Measurements from ENCODE around the gene HBB. TPM values are rescaled to one million over a fixed set of nuclear protein-coding genes. Genes with fewer than 3 reads are reported as not detected.
"Not testable (repeated sequence)": the region's sequence is repeated elsewhere in the genome, so short reads cannot be mapped to it uniquely, and the experiment has no call there.

Gene HBB
- total RNA-seq, 1 donor from 2014 or later: 3,814 TPM

- not testable (repeated sequence) for H3K9ac ChIP-seq (ENCODE audit: low read depth in 1 of 3, low read length in 3 of 3); H3K4me3 ChIP-seq (ENCODE audit: low read length in 3 of 3); H3K9me3 ChIP-seq (ENCODE audit: control insufficient read depth in 3 of 3, low read length in 3 of 3)
These were observed 21.6 kb upstream of the HBB start for GRCh38 chr11:5248498-5248897.

DNA sequence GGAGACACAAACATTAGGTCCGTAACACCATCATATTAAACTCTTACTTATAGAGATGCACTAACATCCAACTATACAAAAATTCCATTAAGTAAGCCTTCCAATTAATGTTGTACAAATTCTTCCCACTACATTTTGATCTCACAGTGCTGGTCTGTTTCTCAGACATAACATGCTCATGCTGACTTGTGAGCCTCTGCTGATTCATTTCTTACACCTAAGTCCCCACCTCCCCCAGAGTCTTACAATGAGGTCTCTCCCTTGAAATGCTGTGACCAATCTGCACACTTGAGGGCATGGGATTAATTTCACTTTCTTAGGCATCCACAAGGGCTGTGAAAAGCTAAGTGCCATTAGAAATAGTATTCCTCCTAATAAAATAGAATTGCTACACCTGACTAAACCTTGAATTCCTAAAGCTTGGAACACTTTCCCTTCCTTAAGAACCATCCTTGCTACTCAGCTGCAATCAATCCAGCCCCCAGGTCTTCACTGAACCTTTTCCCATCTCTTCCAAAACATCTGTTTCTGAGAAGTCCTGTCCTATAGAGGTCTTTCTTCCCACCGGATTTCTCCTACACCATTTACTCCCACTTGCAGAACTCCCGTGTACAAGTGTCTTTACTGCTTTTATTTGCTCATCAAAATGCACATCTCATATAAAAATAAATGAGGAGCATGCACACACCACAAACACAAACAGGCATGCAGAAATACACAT lies 20.8 kb upstream of the HBB start:
- no peak overlapping the region for H3K4me3 ChIP-seq (ENCODE audit: low read length in 3 of 3)
- no peaks in the 10 kb centered on the region for H3K4me1 ChIP-seq (ENCODE audit: control insufficient read depth in 3 of 3, insufficient read depth in 3 of 3, low read length in 3 of 3)
- H3K36me3 ChIP-seq (ENCODE audit: control insufficient read depth in 3 of 3, insufficient read depth in 3 of 3, low read length in 3 of 3): no peaks in the 10 kb centered on the region
- H3K27ac ChIP-seq (ENCODE audit: low read depth, low read length): no peak overlapping the region
- H3K27me3 ChIP-seq (ENCODE audit: control insufficient read depth in 3 of 3, insufficient read depth in 3 of 3, low read length in 3 of 3): peaks cover 0 to 2% (median 0%) of the 10 kb centered on the region in 3 donors
- no peaks in the 10 kb centered on the region for H3K9me3 ChIP-seq (ENCODE audit: control insufficient read depth in 3 of 3, low read length in 3 of 3)
- H3K9ac ChIP-seq (ENCODE audit: low read depth in 1 of 3, low read length in 3 of 3): no peak overlapping the region

More at GRCh38 chr11:5248498-5248897, 21.6 kb upstream of the HBB start:
- not testable (repeated sequence) for H3K27me3 ChIP-seq (ENCODE audit: control insufficient read depth in 3 of 3, insufficient read depth in 3 of 3, low read length in 3 of 3); H3K27ac ChIP-seq (ENCODE audit: low read depth, low read length); H3K36me3 ChIP-seq (ENCODE audit: control insufficient read depth in 3 of 3, insufficient read depth in 3 of 3, low read length in 3 of 3); H3K4me1 ChIP-seq (ENCODE audit: control insufficient read depth in 3 of 3, insufficient read depth in 3 of 3, low read length in 3 of 3)

DNA sequence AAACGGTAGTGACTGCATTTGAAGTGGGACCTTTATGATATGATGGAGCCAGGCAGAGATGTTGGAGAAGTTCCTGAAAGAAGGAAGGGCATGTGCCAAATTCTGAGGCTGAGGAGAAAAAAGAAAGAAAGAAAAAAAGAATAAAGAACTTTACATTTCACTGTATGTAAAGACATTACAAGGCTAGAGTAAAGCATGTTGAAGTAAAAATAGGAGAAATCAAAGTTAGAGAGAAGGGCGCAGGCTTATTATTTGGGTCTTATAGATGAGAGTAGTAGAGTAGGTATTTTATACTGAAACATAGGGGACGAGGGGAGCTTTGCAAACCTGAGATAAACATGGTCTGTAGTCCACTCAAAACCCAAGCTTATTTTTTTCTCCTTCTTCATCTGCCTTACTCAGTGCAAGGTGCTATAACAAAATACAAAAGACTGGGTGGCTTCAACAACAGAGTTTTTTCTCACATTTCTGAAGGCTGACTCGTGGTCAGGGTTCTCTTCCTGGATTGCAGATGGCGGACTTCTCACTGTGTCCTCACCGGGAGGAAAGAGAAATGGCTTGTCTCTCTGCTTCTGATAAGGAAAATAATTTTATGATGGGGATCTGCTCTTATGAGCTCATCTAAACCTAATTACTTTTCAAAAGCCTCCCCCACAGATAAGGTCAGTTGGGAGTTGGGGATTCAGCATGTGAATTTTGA lies 20.1 kb upstream of the HBB start:
- Histone ChIP-seq H3K4me1 (ENCODE audit: control insufficient read depth in 3 of 3, insufficient read depth in 3 of 3, low read length in 3 of 3) (no peaks in the 10 kb centered on the region), H3K27me3 (ENCODE audit: control insufficient read depth in 3 of 3, insufficient read depth in 3 of 3, low read length in 3 of 3) (peaks cover 0 to 2% (median 0%) of the 10 kb centered on the region in 3 donors), H3K4me3 (ENCODE audit: low read length in 3 of 3) (no peak overlapping the region), H3K27ac (ENCODE audit: low read depth, low read length) (no peak overlapping the region), H3K9ac (ENCODE audit: low read depth in 1 of 3, low read length in 3 of 3) (no peak overlapping the region), H3K36me3 (ENCODE audit: control insufficient read depth in 3 of 3, insufficient read depth in 3 of 3, low read length in 3 of 3) (no peaks in the 10 kb centered on the region), H3K9me3 (ENCODE audit: control insufficient read depth in 3 of 3, low read length in 3 of 3) (no peaks in the 10 kb centered on the region)

DNA sequence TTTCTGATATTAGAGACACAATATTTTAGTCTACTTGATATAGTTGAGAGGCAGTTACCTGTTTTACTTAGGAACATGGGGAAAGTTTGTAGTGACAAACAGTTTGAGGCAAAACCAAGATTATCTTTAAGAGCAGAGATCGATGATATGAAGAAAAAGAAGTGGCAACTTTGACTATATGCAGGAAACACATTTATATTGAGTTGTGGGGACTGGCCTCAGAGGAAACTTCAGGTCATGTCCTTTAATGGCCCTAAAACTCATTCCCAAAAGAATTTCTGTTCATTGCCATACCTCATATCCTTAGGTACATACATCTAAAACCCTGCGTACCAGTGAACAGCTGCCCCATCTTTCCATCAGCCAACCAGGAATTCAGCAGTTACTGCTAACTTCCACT lies 18.3 kb upstream of the HBB start:
- H3K4me3 ChIP-seq (ENCODE audit: low read length in 3 of 3): no peak overlapping the region
- H3K9me3 ChIP-seq (ENCODE audit: control insufficient read depth in 3 of 3, low read length in 3 of 3): no peaks in the 10 kb centered on the region
- H3K27ac ChIP-seq (ENCODE audit: low read depth, low read length): no peak overlapping the region
- H3K36me3 ChIP-seq (ENCODE audit: control insufficient read depth in 3 of 3, insufficient read depth in 3 of 3, low read length in 3 of 3): no peaks in the 10 kb centered on the region
- no peaks in the 10 kb centered on the region for H3K4me1 ChIP-seq (ENCODE audit: control insufficient read depth in 3 of 3, insufficient read depth in 3 of 3, low read length in 3 of 3)
- H3K9ac ChIP-seq (ENCODE audit: low read depth in 1 of 3, low read length in 3 of 3): no peak overlapping the region
- peaks cover 0 to 2% (median 0%) of the 10 kb centered on the region in 3 donors for H3K27me3 ChIP-seq (ENCODE audit: control insufficient read depth in 3 of 3, insufficient read depth in 3 of 3, low read length in 3 of 3)

DNA sequence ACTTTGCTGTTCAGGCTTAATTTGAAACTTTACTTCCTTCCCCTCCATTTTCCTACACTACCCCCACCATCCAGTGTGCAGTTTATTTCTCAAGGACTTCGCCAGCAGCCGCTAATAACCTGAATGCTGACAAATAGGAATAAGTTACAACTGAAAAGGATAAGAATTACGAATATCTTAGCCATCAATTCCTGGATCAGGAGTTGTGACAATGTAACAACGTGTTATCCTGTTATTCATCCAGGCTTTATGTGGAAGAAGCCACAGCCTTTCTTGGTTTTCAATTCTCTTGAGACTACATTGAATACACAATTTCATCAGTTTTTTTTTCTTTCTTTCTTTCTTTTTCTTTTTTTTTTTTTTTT lies 16.9 kb upstream of the HBB start:
- no peak overlapping the region for H3K9ac ChIP-seq (ENCODE audit: low read depth in 1 of 3, low read length in 3 of 3)
- no peaks in the 10 kb centered on the region for H3K36me3 ChIP-seq (ENCODE audit: control insufficient read depth in 3 of 3, insufficient read depth in 3 of 3, low read length in 3 of 3)
- no peaks in the 10 kb centered on the region for H3K9me3 ChIP-seq (ENCODE audit: control insufficient read depth in 3 of 3, low read length in 3 of 3)
- H3K4me3 ChIP-seq (ENCODE audit: low read length in 3 of 3): no peak overlapping the region
- H3K27ac ChIP-seq (ENCODE audit: low read depth, low read length): no peak overlapping the region
- H3K4me1 ChIP-seq (ENCODE audit: control insufficient read depth in 3 of 3, insufficient read depth in 3 of 3, low read length in 3 of 3): no peaks in the 10 kb centered on the region
- peaks cover 0 to 2% (median 0%) of the 10 kb centered on the region in 3 donors for H3K27me3 ChIP-seq (ENCODE audit: control insufficient read depth in 3 of 3, insufficient read depth in 3 of 3, low read length in 3 of 3)

DNA sequence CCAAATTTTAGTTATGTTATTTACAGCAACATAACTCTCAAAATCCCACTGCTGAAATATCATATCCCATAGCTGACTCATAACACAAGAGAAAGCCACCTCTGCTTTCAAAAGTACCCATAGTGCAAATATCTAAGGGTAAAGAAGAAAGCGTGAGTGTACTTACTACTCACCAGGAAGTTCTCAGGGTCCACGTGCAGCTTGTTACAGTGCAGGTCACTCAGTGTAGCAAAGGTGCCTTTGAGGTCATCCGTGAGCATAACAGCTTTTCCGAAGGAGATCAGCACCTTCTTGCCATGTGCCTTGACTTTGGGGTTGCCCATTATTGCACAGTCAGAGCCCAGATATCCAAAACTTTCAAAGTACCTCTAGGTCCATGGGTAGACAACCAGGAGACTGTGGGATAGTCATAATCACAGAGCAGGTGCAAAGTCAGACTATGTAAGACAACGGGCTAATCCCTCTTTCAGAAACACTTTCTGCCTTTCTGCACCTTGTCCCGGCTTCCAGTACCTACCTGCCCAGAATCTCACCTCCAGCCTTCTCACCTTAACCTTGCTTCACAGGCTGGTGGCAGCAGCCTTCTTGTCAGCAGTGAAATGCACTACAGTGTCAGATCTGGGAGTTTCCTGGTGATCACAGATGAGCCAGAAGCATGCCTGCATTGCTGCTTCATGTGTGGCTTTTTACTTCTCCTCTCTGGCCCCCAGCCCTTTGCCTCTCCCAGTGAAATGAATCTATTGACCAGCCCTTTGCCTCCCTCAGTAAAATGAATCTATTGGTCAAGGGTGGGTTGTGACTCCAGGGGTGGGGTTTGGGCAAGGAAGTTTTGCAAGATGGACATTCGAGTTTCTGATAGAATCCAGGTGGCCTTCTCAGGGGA lies 16.3 kb upstream of the HBB start:
- no peak overlapping the region for H3K27ac ChIP-seq (ENCODE audit: low read depth, low read length)
- peaks cover 0 to 2% (median 0%) of the 10 kb centered on the region in 3 donors for H3K27me3 ChIP-seq (ENCODE audit: control insufficient read depth in 3 of 3, insufficient read depth in 3 of 3, low read length in 3 of 3)
- no peaks in the 10 kb centered on the region for H3K36me3 ChIP-seq (ENCODE audit: control insufficient read depth in 3 of 3, insufficient read depth in 3 of 3, low read length in 3 of 3)
- no peaks in the 10 kb centered on the region for H3K4me1 ChIP-seq (ENCODE audit: control insufficient read depth in 3 of 3, insufficient read depth in 3 of 3, low read length in 3 of 3)
- no peak overlapping the region for H3K4me3 ChIP-seq (ENCODE audit: low read length in 3 of 3)
- no peaks in the 10 kb centered on the region for H3K9me3 ChIP-seq (ENCODE audit: control insufficient read depth in 3 of 3, low read length in 3 of 3)
- H3K9ac ChIP-seq (ENCODE audit: low read depth in 1 of 3, low read length in 3 of 3): no peak overlapping the region

DNA sequence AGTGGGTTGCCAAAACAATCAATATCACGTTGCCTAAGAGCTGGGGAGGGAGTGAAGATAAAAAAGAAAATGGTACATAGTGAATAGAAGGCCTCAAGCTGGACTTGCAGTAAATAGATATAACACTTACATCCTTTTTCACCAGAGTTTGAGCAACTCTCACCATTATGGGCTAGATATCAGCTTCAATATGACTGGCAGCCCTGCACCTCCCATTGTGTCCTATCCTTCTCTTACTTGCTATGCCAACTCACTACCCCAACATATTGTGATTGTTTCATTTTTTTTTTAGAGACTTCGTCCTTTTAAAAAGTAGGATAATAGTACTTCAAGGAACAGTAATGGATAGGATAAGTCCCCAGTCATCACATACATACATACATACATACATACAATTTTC lies 15.3 kb upstream of the HBB start:
- Histone ChIP-seq H3K4me3 (ENCODE audit: low read length in 3 of 3) (no peak overlapping the region), H3K36me3 (ENCODE audit: control insufficient read depth in 3 of 3, insufficient read depth in 3 of 3, low read length in 3 of 3) (no peaks in the 10 kb centered on the region), H3K9me3 (ENCODE audit: control insufficient read depth in 3 of 3, low read length in 3 of 3) (no peaks in the 10 kb centered on the region), H3K27ac (ENCODE audit: low read depth, low read length) (no peak overlapping the region), H3K4me1 (ENCODE audit: control insufficient read depth in 3 of 3, insufficient read depth in 3 of 3, low read length in 3 of 3) (no peaks in the 10 kb centered on the region), H3K9ac (ENCODE audit: low read depth in 1 of 3, low read length in 3 of 3) (no peak overlapping the region), H3K27me3 (ENCODE audit: control insufficient read depth in 3 of 3, insufficient read depth in 3 of 3, low read length in 3 of 3) (peaks cover 0 to 2% (median 0%) of the 10 kb centered on the region in 3 donors)

- Histone ChIP-seq H3K9ac (ENCODE audit: low read depth in 1 of 3, low read length in 3 of 3) (no peak overlapping the region), H3K4me1 (ENCODE audit: control insufficient read depth in 3 of 3, insufficient read depth in 3 of 3, low read length in 3 of 3) (no peaks in the 10 kb centered on the region), H3K4me3 (ENCODE audit: low read length in 3 of 3) (no peak overlapping the region), H3K36me3 (ENCODE audit: control insufficient read depth in 3 of 3, insufficient read depth in 3 of 3, low read length in 3 of 3) (no peaks in the 10 kb centered on the region), H3K27ac (ENCODE audit: low read depth, low read length) (no peak overlapping the region), H3K27me3 (ENCODE audit: control insufficient read depth in 3 of 3, insufficient read depth in 3 of 3, low read length in 3 of 3) (peaks cover 0 to 2% (median 0%) of the 10 kb centered on the region in 3 donors), H3K9me3 (ENCODE audit: control insufficient read depth in 3 of 3, low read length in 3 of 3) (no peaks in the 10 kb centered on the region)
These were observed 14.6 kb upstream of the HBB start for GRCh38 chr11:5241458-5241857.

- H3K36me3 ChIP-seq (ENCODE audit: control insufficient read depth in 3 of 3, insufficient read depth in 3 of 3, low read length in 3 of 3): no peaks in the 10 kb centered on the region
- H3K27ac ChIP-seq (ENCODE audit: low read depth, low read length): no peak overlapping the region
- no peak overlapping the region for H3K9ac ChIP-seq (ENCODE audit: low read depth in 1 of 3, low read length in 3 of 3)
- no peaks in the 10 kb centered on the region for H3K4me1 ChIP-seq (ENCODE audit: control insufficient read depth in 3 of 3, insufficient read depth in 3 of 3, low read length in 3 of 3)
- H3K4me3 ChIP-seq (ENCODE audit: low read length in 3 of 3): no peak overlapping the region
- H3K9me3 ChIP-seq (ENCODE audit: control insufficient read depth in 3 of 3, low read length in 3 of 3): no peaks in the 10 kb centered on the region
- peaks cover 0 to under 1% (median 0%) of the 10 kb centered on the region in 3 donors for H3K27me3 ChIP-seq (ENCODE audit: control insufficient read depth in 3 of 3, insufficient read depth in 3 of 3, low read length in 3 of 3)
These were observed 13.6 kb upstream of the HBB start for GRCh38 chr11:5240458-5240857.

- H3K36me3 ChIP-seq (ENCODE audit: control insufficient read depth in 3 of 3, insufficient read depth in 3 of 3, low read length in 3 of 3): no peaks in the 10 kb centered on the region
- no peaks in the 10 kb centered on the region for H3K27me3 ChIP-seq (ENCODE audit: control insufficient read depth in 3 of 3, insufficient read depth in 3 of 3, low read length in 3 of 3)
- H3K27ac ChIP-seq (ENCODE audit: low read depth, low read length): no peak overlapping the region
- no peaks in the 10 kb centered on the region for H3K9me3 ChIP-seq (ENCODE audit: control insufficient read depth in 3 of 3, low read length in 3 of 3)
- no peak overlapping the region for H3K9ac ChIP-seq (ENCODE audit: low read depth in 1 of 3, low read length in 3 of 3)
- H3K4me1 ChIP-seq (ENCODE audit: control insufficient read depth in 3 of 3, insufficient read depth in 3 of 3, low read length in 3 of 3): no peaks in the 10 kb centered on the region
- H3K4me3 ChIP-seq (ENCODE audit: low read length in 3 of 3): no peak overlapping the region
These were observed 13.2 kb upstream of the HBB start for GRCh38 chr11:5240056-5240455.
